ENCODE data around the gene SMYD2. TPM values are rescaled to one million over a fixed set of nuclear protein-coding genes. Genes with fewer than 3 reads are reported as not detected.

Gene SMYD2
- total and polyA plus RNA-seq, 8 donors, result 12.9 to 26.3 (median 16.8) TPM

- DNase-seq (no peak), ATAC-seq (no peak), FAIRE-seq (no peak)
- Histone ChIP-seq H3K36me3 (peaks cover 0 to 4% (median 3%) of the 10 kb centered on the region in 3 donors), H3K27ac (no peak overlapping the region), H3K27me3 (no peaks in the 10 kb centered on the region), H3K4me1 (no peaks in the 10 kb centered on the region), H3K9me3 (no peaks in the 10 kb centered on the region), H3K4me3 (no peak overlapping the region)
- WGBS, 2 donors, result 50 to 57% methylated on average over 2 of the region's 2 CpGs
- TF ChIP-seq CTCF (IDR thresholded peaks at IDR 0.05), result no peak
- intact Hi-C loops (cut with DNase I), result no loop called here
Measured at GRCh38 chr1:214351551-214352277, 70.8 kb downstream of the SMYD2 start.

- Histone ChIP-seq H3K36me3 (peaks cover 0 to 3% (median 1%) of the 10 kb centered on the region in 3 donors), H3K27me3 (no peaks in the 10 kb centered on the region), H3K9me3 (no peaks in the 10 kb centered on the region), H3K4me1 (no peaks in the 10 kb centered on the region), H3K4me3 (no peak overlapping the region), H3K27ac (no peak overlapping the region)
- ATAC-seq, result no peak
- FAIRE-seq, result no peak
- no peak for DNase-seq
- no peak for TF ChIP-seq CTCF (IDR thresholded peaks at IDR 0.05)
- 90 to 91% methylated on average over 4 of the region's 4 CpGs for WGBS, 2 donors
- intact Hi-C loops (cut with DNase I), result no loop called here
Measured at GRCh38 chr1:214352838-214353237, 71.9 kb downstream of the SMYD2 start.

GRCh38 chr1:214354440-214355148, 73.6 kb downstream of the SMYD2 start:
- DNase-seq (no peak), FAIRE-seq (no peak), ATAC-seq (no peak)
- no peaks in the 10 kb centered on the region for H3K9me3 ChIP-seq
- no peak overlapping the region for H3K4me3 ChIP-seq
- TF ChIP-seq CTCF (IDR thresholded peaks at IDR 0.05), result no peak
- peaks cover 0 to 8% (median 0%) of the 10 kb centered on the region in 3 donors for H3K36me3 ChIP-seq
- no peaks in the 10 kb centered on the region for H3K27me3 ChIP-seq
- WGBS, 2 donors, result 73 to 83% methylated on average over 4 of the region's 4 CpGs
- H3K4me1 ChIP-seq, result no peaks in the 10 kb centered on the region
- H3K27ac ChIP-seq, result no peak overlapping the region
- intact Hi-C loops (cut with DNase I), result no loop called here

- DNase-seq (no peak), ATAC-seq (no peak), FAIRE-seq (no peak)
- no peaks in the 10 kb centered on the region for H3K4me1 ChIP-seq
- WGBS, 2 donors, result 84 to 87% methylated on average over 5 of the region's 5 CpGs
- peaks cover 0 to 31% (median 0%) of the 10 kb centered on the region in 3 donors for H3K36me3 ChIP-seq
- H3K4me3 ChIP-seq, result no peak overlapping the region
- no peak overlapping the region for H3K27ac ChIP-seq
- no peaks in the 10 kb centered on the region for H3K27me3 ChIP-seq
- no peak for TF ChIP-seq CTCF (IDR thresholded peaks at IDR 0.05)
- intact Hi-C loops (cut with DNase I), result no loop called here
- H3K9me3 ChIP-seq, result no peaks in the 10 kb centered on the region
Measured at GRCh38 chr1:214360116-214360515, 79.2 kb downstream of the SMYD2 start.

Measured in pancreas (tissue), 10 donors.